Right ventricle myocardium superior (tissue), 1 donor: ENCODE data around the gene SAP30L. TPM values are rescaled to one million over a fixed set of nuclear protein-coding genes. Genes with fewer than 3 reads are reported as not detected.

Source experiments
- ATAC-seq: fragments of 200-7000 bp; cut with Tn5 transposase; one replicate; pipeline ENCODE4 v1.9.1; 2020; ENCODE audit warnings: mild to moderate bottlenecking; ENCODE audit not compliant: poor library complexity
- DNase-seq: peaks from one replicate; pipeline ENCODE4 v3.0.0-alpha.2; 2020
- intact Hi-C: fragments of 100-400 bp; cut with DNase I; formaldehyde crosslinking; loops from one replicate; pipeline ENCODE4 v1.11.2; 2022
- total RNA-seq: library from RNA; stranded (reverse); fragmentation: NEBNext Ultra II Directional; extraction: Animal tissue kit (Norgen Biotek cat#: 25700); gene quantifications from one replicate; pipeline ENCODE4 v1.2.1, GENCODE V29; 2021
- donor health status: DM: no; HTN: yes; CAD: no; lungs with severe emphysema.

Gene SAP30L
- total RNA-seq, 1 donor from 2014 or later = 32.4 TPM

DNA sequence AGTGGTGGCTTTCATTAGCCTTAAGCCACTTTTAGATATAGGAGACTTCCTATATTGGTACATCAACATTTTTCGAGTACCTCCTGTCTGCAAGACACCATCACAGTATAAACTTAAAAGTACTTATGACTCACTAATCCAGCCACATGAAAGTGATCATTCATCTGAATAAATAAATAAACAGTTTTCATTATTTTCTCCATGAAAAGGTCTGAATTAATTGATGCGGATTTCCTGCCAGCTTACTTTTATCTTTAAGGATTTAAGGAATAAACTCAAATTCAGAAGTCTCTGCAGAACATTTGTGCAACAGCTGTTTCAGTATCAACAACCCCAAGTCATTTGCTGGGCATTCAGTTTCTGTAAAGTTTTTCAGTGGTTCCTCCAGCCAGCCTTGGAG is 4.0 kb downstream of the SAP30L start:
- no peak for DNase-seq
- intact Hi-C loops = no loop called here
- ATAC-seq = no peak

- intact Hi-C loops = no loop called here
- ATAC-seq (no peak), DNase-seq (no peak)
These were observed 6.2 kb downstream of the SAP30L start for GRCh38 chr5:154451957-154452356.

DNA sequence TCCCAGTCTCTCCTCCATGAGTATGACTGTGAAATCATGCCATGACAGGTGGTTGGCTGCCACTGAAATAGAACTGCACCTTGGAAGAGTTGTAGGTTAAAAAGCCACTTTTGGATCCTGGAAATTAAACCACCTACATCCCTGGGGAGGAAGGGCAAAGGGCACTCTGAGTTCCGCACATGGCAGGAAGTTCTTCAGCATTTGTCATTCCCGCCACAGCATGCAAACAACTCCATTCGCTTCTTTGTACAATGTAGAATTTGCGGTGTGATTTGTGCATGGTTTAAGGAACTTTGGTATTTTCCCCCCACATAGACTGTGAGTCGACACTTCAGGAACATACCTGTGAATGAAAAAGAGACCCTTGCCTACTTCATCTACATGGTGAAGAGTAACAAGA is 9.8 kb downstream of the SAP30L start:
- ATAC-seq (no peak), DNase-seq (no peak)
- intact Hi-C loops = no loop called here

DNA sequence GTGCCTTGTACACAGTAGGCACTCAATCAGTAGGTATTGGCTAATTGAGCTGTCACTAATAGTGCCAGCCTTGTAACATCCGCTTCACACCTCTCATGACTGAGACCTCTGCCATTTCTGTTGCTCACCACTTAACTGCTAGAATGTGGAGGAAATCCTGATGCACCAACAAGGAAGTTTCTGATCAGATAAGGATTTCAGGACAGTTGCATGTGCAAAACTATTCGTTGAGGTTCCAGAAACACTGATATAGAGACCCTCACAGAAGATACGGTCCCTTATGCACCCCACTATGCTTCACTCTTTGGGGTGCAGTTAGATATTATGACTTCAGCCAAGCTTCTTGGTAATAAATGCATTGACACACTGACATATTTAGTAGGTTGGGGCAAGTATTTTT is 10.7 kb downstream of the SAP30L start:
- ATAC-seq = no peak
- intact Hi-C loops = no loop called here

GRCh38 chr5:154459015-154459414 is 13.2 kb downstream of the SAP30L start:
- no peak for DNase-seq
- intact Hi-C loops = no loop called here
- peak; percentile 27 for ATAC-seq

More for the DNA sequence above, 10.7 kb downstream of the SAP30L start:
- DNase-seq = no peak

GRCh38 chr5:154460172-154460571 is 14.4 kb downstream of the SAP30L start:
- intact Hi-C loops = no loop called here
- ATAC-seq (no peak), DNase-seq (no peak)

DNA sequence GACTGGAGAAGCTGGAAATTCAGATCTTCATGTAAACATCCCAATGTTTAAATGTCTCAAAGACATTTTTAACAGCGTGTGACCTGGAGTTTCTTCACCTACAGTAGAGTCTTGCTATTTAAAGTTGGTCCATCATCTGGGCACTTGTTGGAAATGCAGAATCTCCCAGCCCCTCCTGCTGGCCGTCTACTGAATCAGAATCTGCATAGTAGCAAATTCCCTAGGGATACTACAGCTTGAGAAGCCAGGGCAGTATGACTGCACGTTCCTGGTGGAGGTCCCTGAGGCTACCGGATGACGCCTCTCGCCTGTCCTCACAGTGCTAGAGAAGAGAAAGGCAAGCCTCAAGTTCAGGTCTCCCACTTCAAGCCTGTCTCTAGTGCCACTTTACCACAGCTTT is 15.7 kb downstream of the SAP30L start:
- ATAC-seq (peak; percentile 43), DNase-seq (no peak)
- intact Hi-C loops = no loop called here

- ATAC-seq = no peak
- DNase-seq = no peak
- intact Hi-C loops = no loop called here
These were observed 18.6 kb downstream of the SAP30L start for GRCh38 chr5:154464438-154464837.

DNA sequence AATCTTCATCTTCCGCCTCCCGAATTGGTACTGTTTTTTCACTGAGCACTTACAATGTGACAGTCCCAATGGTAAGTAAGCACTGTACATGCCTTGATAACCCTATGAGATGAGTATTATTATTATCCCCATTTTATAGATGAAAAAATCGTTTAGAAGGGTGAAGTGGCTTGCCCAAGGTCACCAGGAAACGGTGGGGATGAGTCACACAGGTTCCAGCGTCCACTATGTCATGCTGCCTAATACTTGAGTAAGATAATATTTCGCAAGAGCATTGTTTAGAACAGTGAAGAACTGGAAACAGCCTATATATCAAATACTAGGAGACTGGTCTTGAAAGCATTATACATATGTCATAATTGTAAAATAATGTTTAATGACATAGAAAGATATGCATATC is 19.4 kb downstream of the SAP30L start:
- no peak for ATAC-seq
- intact Hi-C loops = no loop called here

GRCh38 chr5:154466147-154466546 is 20.4 kb downstream of the SAP30L start:
- DNase-seq = no peak
- ATAC-seq = no peak
- intact Hi-C loops = no loop called here

More for the DNA sequence above, 19.4 kb downstream of the SAP30L start:
- DNase-seq = no peak

- intact Hi-C loops = no loop called here
- DNase-seq = no peak
- ATAC-seq = no peak
These were observed 20.9 kb downstream of the SAP30L start for GRCh38 chr5:154466671-154467070.

- intact Hi-C loops = loop anchor here (2.0 kb wide), 1 partner anchor 141 kb away; no protein-coding TSS in a partner anchor
- ATAC-seq = peak; percentile 91
- DNase-seq = peak; percentile 88
These were observed 22.0 kb downstream of the SAP30L start for GRCh38 chr5:154467655-154468354.

DNA sequence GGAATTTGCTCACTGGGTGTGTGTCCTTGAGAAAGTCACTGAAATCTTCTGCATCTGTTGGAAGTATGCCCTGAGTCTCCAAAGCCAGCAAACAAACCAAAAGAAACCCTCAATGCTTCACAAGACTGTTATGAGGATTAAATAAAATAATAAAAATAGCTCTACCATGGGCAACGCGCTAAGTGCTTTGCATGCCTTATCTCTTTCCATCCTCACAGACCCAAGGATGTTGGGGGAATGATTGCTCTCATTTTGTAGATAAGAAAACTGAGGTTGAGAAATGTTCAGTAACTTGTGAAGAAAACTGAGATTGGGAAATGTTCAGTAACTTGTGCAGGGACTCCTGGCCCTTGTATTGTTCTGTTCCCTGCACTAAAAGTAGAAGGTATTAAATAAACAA is 24.3 kb downstream of the SAP30L start:
- no peak for DNase-seq
- intact Hi-C loops = no loop called here
- no peak for ATAC-seq

- intact Hi-C loops = no loop called here
- ATAC-seq (no peak), DNase-seq (no peak)
These were observed 25.4 kb downstream of the SAP30L start for GRCh38 chr5:154470947-154471870.

GRCh38 chr5:154472871-154473580 is 27.2 kb downstream of the SAP30L start:
- ATAC-seq (peak; percentile 49), DNase-seq (no peak)
- intact Hi-C loops = no loop called here

DNA sequence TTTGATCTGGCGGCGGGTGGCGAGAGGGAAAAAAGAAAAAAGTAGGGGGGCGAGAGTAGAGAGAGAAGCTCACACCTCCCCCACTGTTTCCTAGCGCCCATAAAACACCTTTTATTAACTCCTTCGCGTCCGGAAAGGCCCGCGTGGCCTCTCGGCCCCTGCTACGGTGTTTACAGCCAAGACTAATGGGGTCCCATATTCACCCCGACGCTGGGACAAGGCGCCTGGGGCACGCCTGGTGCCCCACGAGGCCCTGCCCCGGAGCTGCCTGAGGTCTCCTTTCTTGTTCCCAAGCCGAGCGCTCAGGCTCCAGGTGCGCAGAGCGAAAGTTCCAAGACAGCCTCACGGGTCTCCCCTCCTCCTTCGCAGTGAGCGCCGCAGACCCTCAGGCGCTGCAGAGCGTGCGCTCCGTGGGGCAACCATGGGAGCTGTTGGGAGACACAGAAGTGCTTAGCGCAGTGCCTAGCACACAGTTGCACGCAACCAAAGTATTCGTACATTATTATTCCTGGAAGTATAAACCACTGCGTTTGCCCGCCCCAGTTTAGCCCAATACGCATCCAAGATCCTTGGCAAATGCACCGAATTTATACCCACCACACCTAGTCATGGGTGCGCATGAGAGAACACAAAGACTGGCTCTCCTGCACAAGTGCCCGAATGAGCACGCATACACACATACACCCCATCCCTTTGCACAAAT is 27.9 kb downstream of the SAP30L start:
- DNase-seq (no peak), ATAC-seq (no peak)
- intact Hi-C loops = no loop called here

DNA sequence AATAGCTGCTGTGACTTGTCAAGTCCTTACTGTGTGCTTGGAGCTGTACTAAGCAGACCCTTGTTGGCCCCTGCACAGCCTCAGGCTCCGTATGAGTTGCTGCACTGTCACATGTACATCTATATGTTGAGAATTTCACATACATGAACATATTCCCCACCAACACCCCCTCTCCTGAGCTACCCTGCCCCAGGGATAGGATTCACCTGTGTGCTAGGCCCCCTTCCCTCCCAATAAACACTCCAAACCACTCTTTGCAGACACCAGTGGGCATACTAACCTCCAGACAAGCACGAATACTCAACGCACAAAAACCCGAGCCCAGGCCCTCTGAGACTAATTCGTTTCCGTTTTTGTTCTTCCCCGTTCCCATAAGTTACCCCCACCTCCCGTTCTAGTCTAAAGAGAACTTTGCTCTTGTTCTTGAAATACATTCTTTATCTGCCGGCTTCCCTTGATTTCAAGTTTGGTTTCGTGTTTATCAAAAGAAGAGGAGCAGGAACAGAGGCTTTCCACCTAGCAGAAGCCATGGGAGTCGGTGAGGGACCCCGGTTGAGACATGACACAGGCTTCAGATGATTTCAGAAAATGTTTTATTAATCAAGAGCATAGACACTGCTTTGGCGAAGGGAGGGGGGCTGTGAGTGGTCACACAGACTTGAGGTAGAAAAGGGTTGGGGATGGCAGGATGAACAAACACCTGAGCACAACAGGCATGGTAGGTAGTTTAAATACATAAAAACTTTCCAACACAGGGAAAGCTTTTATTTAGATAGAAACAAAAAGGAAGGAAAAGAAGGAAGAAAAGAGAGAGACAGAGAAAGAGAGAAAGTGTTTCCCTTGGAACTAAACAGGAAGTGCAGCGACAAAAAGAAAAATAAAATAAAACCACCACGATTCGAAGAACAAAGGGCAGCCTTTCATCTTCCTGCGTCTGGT is 28.9 kb downstream of the SAP30L start:
- ATAC-seq (no peak), DNase-seq (no peak)
- intact Hi-C loops = no loop called here
